ENCODE results near the gene TAOK2.

The TAOK2 gene

DNA sequence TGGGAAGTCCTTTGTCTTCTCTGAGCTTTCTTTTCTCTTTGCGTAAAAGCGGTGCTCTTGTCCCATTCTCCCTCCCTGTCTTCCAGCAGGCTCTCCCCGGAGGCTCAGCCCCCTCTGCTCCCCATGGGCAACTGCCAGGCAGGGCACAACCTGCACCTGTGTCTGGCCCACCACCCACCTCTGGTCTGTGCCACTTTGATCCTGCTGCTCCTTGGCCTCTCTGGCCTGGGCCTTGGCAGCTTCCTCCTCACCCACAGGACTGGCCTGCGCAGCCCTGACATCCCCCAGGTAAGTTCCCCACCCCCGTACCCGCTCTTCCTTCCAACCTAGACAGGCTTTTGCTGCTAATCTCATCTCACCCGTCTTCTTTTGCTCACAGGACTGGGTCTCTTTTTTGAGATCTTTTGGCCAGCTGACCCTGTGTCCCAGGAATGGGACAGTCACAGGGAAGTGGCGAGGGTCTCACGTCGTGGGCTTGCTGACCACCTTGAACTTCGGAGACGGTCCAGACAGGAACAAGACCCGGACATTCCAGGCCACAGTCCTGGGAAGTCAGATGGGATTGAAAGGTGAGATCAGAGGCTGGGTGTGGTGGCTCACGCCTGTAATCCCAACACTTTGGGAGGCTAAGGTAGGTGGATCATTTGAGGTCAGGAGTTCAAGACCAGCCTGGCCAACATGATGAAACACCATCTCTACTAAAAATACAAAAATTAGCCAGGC lies 10.5 kb upstream of the TAOK2 start:
- DNase-seq: no peak

DNA sequence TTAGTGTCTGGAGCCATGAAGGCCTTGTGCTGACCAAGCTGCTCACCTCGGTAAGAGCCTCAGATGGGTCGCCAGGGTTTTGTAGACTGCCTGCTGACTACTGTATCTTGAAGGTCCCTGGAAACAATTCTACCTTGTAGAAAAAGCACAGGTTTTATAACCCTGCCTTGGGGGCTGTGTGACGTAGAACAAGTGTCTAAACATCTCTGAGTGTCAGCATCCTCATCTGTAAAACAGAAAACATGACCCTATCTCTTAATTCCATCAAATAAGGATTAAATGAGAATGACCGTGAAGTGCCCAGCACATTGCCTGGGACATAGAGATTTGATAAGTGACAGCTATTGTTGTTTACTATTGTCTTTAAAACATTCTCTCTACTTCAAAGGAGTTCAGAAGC lies 5.5 kb upstream of the TAOK2 start:
- DNase-seq: no peak

DNA sequence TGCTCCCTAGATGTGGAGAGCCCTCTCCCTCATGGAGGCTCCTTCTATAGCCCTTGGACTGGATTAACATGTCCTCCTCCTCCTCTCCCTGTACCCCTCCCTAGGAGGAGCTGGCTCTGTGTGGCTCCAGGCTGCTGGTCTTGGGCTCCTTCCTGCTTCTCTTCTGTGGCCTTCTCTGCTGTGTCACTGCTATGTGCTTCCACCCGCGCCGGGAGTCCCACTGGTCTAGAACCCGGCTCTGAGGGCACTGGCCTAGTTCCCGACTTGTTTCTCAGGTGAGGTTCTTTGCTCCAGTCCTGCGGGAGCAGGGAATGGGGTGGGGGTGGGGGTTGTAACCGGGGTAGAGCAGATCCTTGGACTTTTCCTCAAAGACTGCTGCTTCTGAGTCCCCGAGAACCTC lies 2.4 kb upstream of the TAOK2 start:
- DNase-seq: no peak

- no peak for DNase-seq
These were observed 1.2 kb upstream of the TAOK2 start for GRCh38 chr16:29972500-29972899.

- no peak for DNase-seq
These were observed 680 bp upstream of the TAOK2 start for GRCh38 chr16:29972992-29973383.

- DNase-seq: no peak
These were observed 844 bp downstream of the TAOK2 start for GRCh38 chr16:29974291-29975133.

- no peak for DNase-seq
These were observed 1.5 kb downstream of the TAOK2 start for GRCh38 chr16:29975134-29975538.

GRCh38 chr16:29975811-29976511 lies 2.3 kb downstream of the TAOK2 start:
- DNase-seq: no peak

DNA sequence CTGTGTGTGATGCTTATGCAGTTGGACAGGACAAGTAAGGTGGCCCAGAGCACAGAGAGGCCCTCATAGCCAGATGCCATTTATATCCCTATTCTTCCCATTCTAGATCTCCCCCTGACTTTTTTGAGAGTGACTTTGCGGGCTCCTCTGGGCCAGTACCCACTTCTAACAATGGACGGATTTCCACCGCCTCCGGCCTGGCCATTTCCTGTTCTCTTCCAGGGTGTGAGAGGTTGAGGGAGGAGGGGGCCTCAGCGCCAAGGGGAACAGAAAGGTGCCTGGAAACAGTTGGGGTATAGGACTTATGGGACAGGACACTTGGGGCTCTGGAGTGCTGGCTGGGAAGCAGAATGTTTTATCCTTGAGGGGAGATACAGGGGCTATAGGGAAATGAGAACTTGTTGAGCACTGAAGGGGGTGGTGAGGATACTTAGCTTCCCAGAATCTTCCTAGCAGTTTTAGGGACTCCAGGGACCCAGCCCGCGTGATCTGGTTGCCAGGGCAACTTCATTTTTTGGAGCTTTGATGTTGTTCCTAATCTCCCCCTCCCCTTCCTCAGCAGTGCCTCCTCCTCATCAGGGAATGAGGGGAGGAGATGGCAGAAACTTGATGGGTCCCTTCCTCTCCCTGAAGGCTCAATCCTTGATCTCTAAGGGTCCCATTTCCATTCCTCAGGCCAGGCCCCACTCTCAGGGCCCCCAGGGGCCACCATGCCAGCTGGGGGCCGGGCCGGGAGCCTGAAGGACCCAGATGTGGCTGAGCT lies 3.6 kb downstream of the TAOK2 start:
- DNase-seq: no peak

DNA sequence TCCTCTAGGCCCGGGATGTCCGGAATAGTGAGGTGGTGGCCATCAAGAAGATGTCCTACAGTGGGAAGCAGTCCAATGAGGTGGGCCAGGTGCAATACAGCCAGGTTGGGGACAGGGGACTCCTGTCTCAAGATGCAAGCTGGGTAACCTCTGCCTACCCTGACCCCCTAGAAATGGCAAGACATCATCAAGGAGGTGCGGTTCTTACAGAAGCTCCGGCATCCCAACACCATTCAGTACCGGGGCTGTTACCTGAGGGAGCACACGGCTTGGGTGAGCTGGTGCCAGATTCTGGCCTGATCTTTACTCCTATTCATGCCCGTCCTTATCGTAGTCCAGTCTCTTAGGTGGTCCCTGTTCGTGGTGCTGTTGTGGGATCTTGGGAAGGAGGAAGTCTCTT lies 4.4 kb downstream of the TAOK2 start:
- DNase-seq: no peak

- DNase-seq: no peak
These were observed 5.0 kb downstream of the TAOK2 start for GRCh38 chr16:29978564-29979270.

GRCh38 chr16:29982560-29983419 lies 9.1 kb downstream of the TAOK2 start:
- no peak for DNase-seq

DNA sequence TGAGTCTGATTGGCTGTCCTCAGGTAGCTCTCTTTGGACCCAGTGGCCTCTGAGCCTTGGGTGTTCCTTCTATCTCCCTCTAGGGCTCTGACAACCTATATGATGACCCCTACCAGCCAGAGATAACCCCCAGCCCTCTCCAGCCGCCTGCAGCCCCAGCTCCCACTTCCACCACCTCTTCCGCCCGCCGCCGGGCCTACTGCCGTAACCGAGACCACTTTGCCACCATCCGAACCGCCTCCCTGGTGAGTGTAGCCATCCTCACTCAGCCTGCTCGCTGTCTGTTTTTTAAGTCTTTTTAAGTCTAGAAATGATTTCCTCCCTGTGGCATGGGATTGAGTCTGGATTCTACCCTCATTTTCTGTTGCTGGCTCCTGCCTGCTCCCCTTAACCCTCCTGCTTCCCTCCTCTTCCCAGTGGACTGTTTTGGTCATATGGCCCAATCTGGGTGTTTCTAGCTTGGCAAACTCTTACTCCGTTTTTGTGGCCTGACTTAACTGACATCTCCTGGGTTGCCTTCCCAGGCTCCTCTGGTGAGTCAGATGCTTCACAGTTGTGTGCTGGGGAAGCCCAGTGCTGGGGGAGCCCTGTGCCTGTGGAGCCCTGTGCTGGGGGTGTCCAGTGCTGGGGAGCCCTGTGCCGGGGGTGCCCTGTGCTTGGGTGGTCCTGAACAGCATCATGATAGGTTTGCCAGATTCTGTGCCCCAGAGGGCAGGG lies 9.9 kb downstream of the TAOK2 start:
- DNase-seq: no peak

GRCh38 chr16:29984137-29984763 lies 10.6 kb downstream of the TAOK2 start:
- no peak for DNase-seq

- DNase-seq: no peak
These were observed 11.1 kb downstream of the TAOK2 start for GRCh38 chr16:29984764-29985147.

- DNase-seq: no peak
These were observed 11.7 kb downstream of the TAOK2 start for GRCh38 chr16:29985271-29985811.

DNA sequence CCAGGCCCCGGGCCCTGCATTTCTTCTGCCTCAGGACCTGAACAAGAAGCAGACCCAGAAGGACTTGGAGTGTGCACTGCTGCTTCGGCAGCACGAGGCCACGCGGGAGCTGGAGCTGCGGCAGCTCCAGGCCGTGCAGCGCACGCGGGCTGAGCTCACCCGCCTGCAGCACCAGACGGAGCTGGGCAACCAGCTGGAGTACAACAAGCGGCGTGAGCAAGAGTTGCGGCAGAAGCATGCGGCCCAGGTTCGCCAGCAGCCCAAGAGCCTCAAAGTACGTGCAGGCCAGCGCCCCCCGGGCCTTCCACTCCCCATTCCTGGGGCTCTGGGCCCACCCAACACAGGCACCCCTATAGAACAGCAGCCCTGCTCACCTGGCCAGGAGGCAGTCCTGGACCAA lies 12.6 kb downstream of the TAOK2 start:
- no peak for DNase-seq

DNA sequence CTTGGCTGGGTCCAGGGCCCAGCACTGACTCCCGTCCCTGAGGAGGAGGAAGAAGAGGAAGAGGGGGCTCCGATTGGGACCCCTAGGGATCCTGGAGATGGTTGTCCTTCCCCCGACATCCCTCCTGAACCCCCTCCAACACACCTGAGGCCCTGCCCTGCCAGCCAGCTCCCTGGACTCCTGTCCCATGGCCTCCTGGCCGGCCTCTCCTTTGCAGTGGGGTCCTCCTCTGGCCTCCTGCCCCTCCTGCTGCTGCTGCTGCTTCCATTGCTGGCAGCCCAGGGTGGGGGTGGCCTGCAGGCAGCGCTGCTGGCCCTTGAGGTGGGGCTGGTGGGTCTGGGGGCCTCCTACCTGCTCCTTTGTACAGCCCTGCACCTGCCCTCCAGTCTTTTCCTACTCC lies 13.3 kb downstream of the TAOK2 start:
- DNase-seq: no peak

GRCh38 chr16:29987371-29988085 lies 13.9 kb downstream of the TAOK2 start:
- DNase-seq: no peak
